Amniotic stem cell (primary cell): ENCODE measurements around the gene PTCHD1.

Experiments used
- DNase-seq: peaks from one replicate; lab custom pipeline; 2025; lab: John Stamatoyannopoulos, UW

Gene PTCHD1

GRCh38 chrX:23398570-23398969 lies 63.9 kb downstream of the PTCHD1 start:
- DNase-seq: no peak

DNA sequence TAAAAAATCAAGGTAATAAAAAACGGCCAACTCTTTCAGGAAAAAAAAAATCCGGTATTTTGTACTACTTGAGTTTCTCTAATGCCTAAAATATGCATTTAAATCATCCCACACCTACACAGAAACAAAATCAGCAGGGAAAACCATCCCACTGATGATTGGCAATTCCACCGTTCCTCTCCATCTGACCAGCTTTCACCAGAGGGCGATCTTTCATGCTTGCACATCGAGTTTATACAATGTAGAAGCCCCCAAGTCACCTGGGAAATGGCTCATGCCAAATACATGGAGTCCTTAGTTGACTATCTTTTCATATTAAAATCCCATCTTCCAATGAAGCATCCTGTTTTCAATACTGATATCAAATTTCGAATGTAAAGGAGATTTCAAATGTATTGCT lies 69.2 kb downstream of the PTCHD1 start:
- no peak for DNase-seq

DNA sequence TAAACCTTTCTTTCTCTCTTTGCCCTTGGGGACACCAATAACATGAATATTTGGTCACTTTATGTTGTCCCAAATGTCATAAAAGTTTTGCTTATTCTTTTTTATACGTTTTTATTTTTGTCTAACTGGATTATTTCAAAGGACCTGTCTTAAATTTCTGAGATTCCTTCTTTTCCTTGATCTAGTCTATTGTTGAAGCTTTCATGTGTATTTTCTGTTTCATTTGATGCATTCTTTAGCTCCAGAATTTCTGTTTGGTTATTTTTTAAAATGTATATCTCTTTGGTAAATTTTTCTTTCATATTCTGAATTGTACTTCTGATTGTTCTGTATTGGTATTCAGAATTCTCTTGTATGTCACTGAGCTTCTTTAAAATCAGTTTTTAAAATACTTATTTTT lies 88.3 kb downstream of the PTCHD1 start:
- no peak for DNase-seq

- no peak for DNase-seq
Measured at GRCh38 chrX:23434356-23434884, 99.8 kb downstream of the PTCHD1 start.

DNA sequence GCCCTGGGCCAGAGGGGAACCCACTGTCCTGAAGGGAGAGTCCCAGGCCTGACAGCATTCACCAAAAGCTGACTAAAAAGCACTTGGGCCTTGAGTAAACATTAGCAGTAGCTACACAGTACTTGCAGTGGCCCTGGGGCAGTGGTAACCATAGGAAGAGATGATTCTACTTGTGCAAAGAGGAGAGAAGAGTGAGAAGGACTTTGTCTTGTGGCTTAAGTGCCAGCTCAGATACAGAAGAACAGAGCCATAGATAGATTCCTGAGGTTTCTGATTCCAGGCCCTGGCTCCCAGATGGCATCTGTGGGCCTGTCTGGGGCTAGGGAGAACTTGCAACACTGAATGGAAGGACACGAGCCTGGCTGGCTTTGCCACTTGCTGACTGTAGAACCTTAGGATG lies 100.5 kb downstream of the PTCHD1 start:
- DNase-seq: no peak

- DNase-seq: no peak
Measured at GRCh38 chrX:23435575-23435974, 100.9 kb downstream of the PTCHD1 start.

DNA sequence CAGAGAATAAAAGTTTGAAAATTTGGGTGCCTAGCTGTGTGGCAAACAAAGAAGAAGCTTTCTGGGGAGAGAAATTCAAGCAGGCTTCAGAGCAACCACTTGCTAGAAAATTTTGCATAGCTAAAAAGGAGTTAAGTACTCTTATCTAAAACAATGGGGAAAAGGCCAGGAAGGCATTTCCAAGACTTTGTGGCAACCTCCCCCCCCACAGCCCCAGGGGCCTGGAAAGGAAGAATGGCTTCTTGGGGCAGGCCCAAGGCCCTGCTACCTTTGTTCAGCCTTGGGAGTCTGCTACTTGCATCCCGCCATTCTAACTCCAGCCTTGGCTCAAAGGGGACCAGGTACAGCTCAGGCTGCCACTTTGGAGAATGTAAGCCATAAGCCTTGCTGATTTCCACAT lies 102.2 kb downstream of the PTCHD1 start:
- DNase-seq: no peak

DNA sequence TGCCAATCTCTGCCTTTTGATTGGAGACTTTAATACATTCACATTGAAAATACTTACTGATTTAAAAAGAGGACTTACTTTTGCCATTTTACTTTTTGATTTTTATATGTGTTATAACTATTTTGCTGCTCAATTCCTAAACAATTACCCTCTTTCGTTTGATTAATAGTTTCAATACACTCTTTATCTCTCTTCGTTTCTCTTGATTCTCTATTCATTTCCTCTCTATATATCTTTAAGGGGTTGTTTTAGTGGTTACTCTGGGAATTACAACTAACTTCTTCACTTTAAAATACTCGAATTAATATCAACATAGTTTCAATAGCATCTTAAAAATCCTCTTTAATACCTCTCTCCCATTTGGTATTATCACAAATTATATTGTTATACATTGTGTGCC lies 116.6 kb downstream of the PTCHD1 start:
- no peak for DNase-seq
